H1 (cell line): ENCODE measurements around the gene ADGRV1. TPM values are rescaled to one million over a fixed set of nuclear protein-coding genes. Genes with fewer than 3 reads are reported as not detected.

Experiments used
- CTCF ChIA-PET: fragments of 300-600 bp; sonication (Branson Sonifier 250); formaldehyde crosslinking; loops from one replicate; lab custom pipeline; 2021; ENCODE audit not compliant: partially characterized antibody; lab: Charles Lee
- POLR2A ChIA-PET: fragments of 300-600 bp; sonication (Branson Sonifier 250); formaldehyde crosslinking; loops from one replicate; lab custom pipeline; 2021; ENCODE audit warnings: inconsistent platforms; ENCODE audit not compliant: partially characterized antibody; lab: Charles Lee
- DNase-seq, 2 experiments: peaks; one replicate each; pipeline versions ENCODE4 v3.0.0 to v3.0.0-alpha.2; 2010 to 2022; ENCODE audit warnings: low spot score in 2 of 2, low read depth in 1 of 2, mixed read lengths in 1 of 2
- FAIRE-seq: peaks from 2 replicates; lab custom pipeline; 2011; peaks lifted over from hg19 to GRCh38; lab: Jason Lieb, UNC
- H2AFZ ChIP-seq: 2 replicates; pipeline ENCODE4 v1.8.1; 2012; ENCODE audit warnings: low read length, inconsistent platforms
- H2AK5ac ChIP-seq: 2 replicates; pipeline ENCODE4 v1.6.1; 2013; ENCODE audit warnings: low read depth, low read length
- H2BK120ac ChIP-seq: replicated peaks from 2 replicates; pipeline ENCODE3; 2013; ENCODE audit warnings: low read depth, low read length, inconsistent platforms
- H2BK12ac ChIP-seq: 2 replicates; pipeline ENCODE4 v1.6.1; 2013; ENCODE audit warnings: low read depth, low read length
- H2BK15ac ChIP-seq: 2 replicates; pipeline ENCODE4 v1.6.1; 2013; ENCODE audit warnings: low read length
- H2BK20ac ChIP-seq: 2 replicates; pipeline ENCODE4 v1.6.1; 2013; ENCODE audit warnings: low read length
- H2BK5ac ChIP-seq: 2 replicates; pipeline ENCODE4 v1.6.1; 2013; ENCODE audit warnings: low read depth, low read length
- H3K14ac ChIP-seq: 2 replicates; pipeline ENCODE4 v1.6.1; 2013; ENCODE audit warnings: inconsistent platforms; ENCODE audit not compliant: insufficient read length
- H3K18ac ChIP-seq: 2 replicates; pipeline ENCODE4 v1.6.1; 2013; ENCODE audit warnings: low read length; ENCODE audit errors: extremely low read depth
- H3K23ac ChIP-seq: 2 replicates; pipeline ENCODE4 v1.6.1; 2013; ENCODE audit warnings: inconsistent platforms; ENCODE audit not compliant: insufficient read length
- H3K23me2 ChIP-seq: 2 replicates; pipeline ENCODE4 v1.6.1; 2013; ENCODE audit warnings: low read depth, low read length
- H3K27ac ChIP-seq: 2 replicates; pipeline ENCODE4 v1.6.1; 2011; ENCODE audit warnings: low read depth, low read length, inconsistent platforms
- H3K27me3 ChIP-seq, 4 experiments: replicated peaks in 1 of 4; 1 replicate in 1 of 4; 2 replicates in 3 of 4; pipeline versions ENCODE4 v1.6.1 to v1.8.1; 2011 to 2013; ENCODE audit warnings: low read length in 3 of 4, mild to moderate bottlenecking in 3 of 4, inconsistent platforms in 2 of 4, mixed read lengths in 2 of 4, moderate library complexity in 1 of 4; ENCODE audit not compliant: control insufficient read depth in 3 of 4, insufficient read depth in 3 of 4; ENCODE audit errors: extremely low read depth in 1 of 4
- H3K36me3 ChIP-seq, 4 experiments: 2 replicates each; pipeline versions ENCODE4 v1.6.1 to v1.8.1; 2011 to 2013; ENCODE audit warnings: mild to moderate bottlenecking in 4 of 4, low read length in 3 of 4, moderate library complexity in 2 of 4, control low read depth in 1 of 4, inconsistent platforms in 1 of 4; ENCODE audit not compliant: insufficient read depth in 4 of 4, control insufficient read depth in 2 of 4
- H3K4ac ChIP-seq: replicated peaks from 2 replicates; pipeline ENCODE3; 2013; ENCODE audit warnings: low read length, low read depth, mixed read lengths, inconsistent platforms; ENCODE audit not compliant: insufficient read length
- H3K4me1 ChIP-seq, 4 experiments: replicated peaks in 1 of 4; 1 replicate in 1 of 4; 2 replicates in 3 of 4; pipeline versions ENCODE4 v1.6.1 to v1.8.1; 2011 to 2013; ENCODE audit warnings: low read length in 3 of 4, inconsistent platforms in 2 of 4, mixed read lengths in 1 of 4; ENCODE audit not compliant: insufficient read depth in 4 of 4, control insufficient read depth in 3 of 4
- H3K4me2 ChIP-seq, 2 experiments: 2 replicates each; pipeline versions ENCODE4 v1.6.1 to v1.8.1; 2011 to 2013; ENCODE audit warnings: low read depth in 2 of 2, low read length in 2 of 2, control low read depth in 1 of 2, inconsistent platforms in 1 of 2, mild to moderate bottlenecking in 1 of 2; ENCODE audit not compliant: insufficient read depth in 1 of 2
- H3K4me3 ChIP-seq, 4 experiments: fragments of 200-600, 300-600 bp in 1 of 4; sonication (generic), shearing (Covaris generic), sonication (Bioruptor Twin) in 1 of 4; 2 replicates each; pipeline versions ENCODE4 v1.5.1 to v1.8.1; 2011 to 2016; ENCODE audit warnings: low read length in 4 of 4, low read depth in 3 of 4, control low read depth in 2 of 4, inconsistent platforms in 2 of 4, mild to moderate bottlenecking in 2 of 4, mixed read lengths in 1 of 4, moderate library complexity in 1 of 4; ENCODE audit not compliant: insufficient read depth in 2 of 4; ENCODE audit errors: extremely low read depth in 1 of 4
- H3K56ac ChIP-seq: replicated peaks from 2 replicates; pipeline ENCODE3; 2013; ENCODE audit warnings: low read depth, mild to moderate bottlenecking, mixed read lengths, low read length, inconsistent platforms; ENCODE audit not compliant: insufficient read length
- H3K79me1 ChIP-seq: 2 replicates; pipeline ENCODE4 v1.6.1; 2013; ENCODE audit warnings: low read depth, low read length, control low read depth
- H3K79me2 ChIP-seq, 2 experiments: 2 replicates each; pipeline versions ENCODE4 v1.6.1 to v1.8.1; 2012 to 2013; ENCODE audit warnings: low read length in 2 of 2, mild to moderate bottlenecking in 2 of 2, inconsistent platforms in 1 of 2; ENCODE audit not compliant: insufficient read depth in 2 of 2, control insufficient read depth in 1 of 2
- H3K9ac ChIP-seq, 4 experiments: replicated peaks in 1 of 4; 1 replicate in 1 of 4; 2 replicates in 3 of 4; pipeline versions ENCODE4 v1.6.1 to v1.8.1; 2011 to 2013; ENCODE audit warnings: low read depth in 3 of 4, low read length in 3 of 4, control low read depth in 2 of 4, mild to moderate bottlenecking in 2 of 4, moderate library complexity in 2 of 4, inconsistent platforms in 1 of 4; ENCODE audit errors: extremely low read depth in 1 of 4
- H3K9me3 ChIP-seq, 2 experiments: 2 replicates each; pipeline versions ENCODE4 v1.6.1 to v1.8.1; 2012 to 2013; ENCODE audit warnings: mild to moderate bottlenecking in 2 of 2, moderate library complexity in 2 of 2, control low read depth in 1 of 2, inconsistent platforms in 1 of 2, low read depth in 1 of 2, low read length in 1 of 2, mixed read lengths in 1 of 2; ENCODE audit not compliant: insufficient read depth in 2 of 2
- H4K20me1 ChIP-seq, 2 experiments: replicated peaks in 1 of 2; 2 replicates each; pipeline versions ENCODE3 to v1.8.1; 2011 to 2013; ENCODE audit warnings: inconsistent platforms in 2 of 2, low read length in 2 of 2, mild to moderate bottlenecking in 1 of 2; ENCODE audit not compliant: insufficient read depth in 2 of 2, control insufficient read depth in 1 of 2
- H4K5ac ChIP-seq: 2 replicates; pipeline ENCODE4 v1.6.1; 2013; ENCODE audit warnings: low read length, low read depth, mixed read lengths, inconsistent platforms; ENCODE audit not compliant: insufficient read length
- H4K8ac ChIP-seq: 2 replicates; pipeline ENCODE4 v1.8.0; 2013; ENCODE audit warnings: mild to moderate bottlenecking, moderate library complexity, low read length, inconsistent platforms; ENCODE audit not compliant: insufficient read depth; ENCODE audit errors: extremely low read depth
- H4K91ac ChIP-seq: replicated peaks from 2 replicates; pipeline ENCODE3; 2013; ENCODE audit warnings: low read length, mixed read lengths, inconsistent platforms; ENCODE audit not compliant: insufficient read length
- BRCA1 ChIP-seq: IDR thresholded peaks from 2 replicates; pipeline ENCODE4 v1.6.1; 2012; ENCODE audit warnings: low read depth, low read length, improper control_type of control experiment
- GABPA ChIP-seq: IDR thresholded peaks from 2 replicates; pipeline ENCODE4 v1.6.1; 2011; ENCODE audit warnings: mild to moderate bottlenecking, low read length, moderate library complexity, borderline replicate concordance; ENCODE audit not compliant: insufficient read depth
- JUND ChIP-seq: IDR thresholded peaks from 2 replicates; pipeline ENCODE4 v1.6.1; 2011; ENCODE audit warnings: mild to moderate bottlenecking, improper control_type of control experiment, low read length
- PHF8 ChIP-seq: fragments of 200-600 bp; sonication (generic); conservative IDR thresholded peaks from 2 replicates; pipeline ENCODE4 v1.7.1; 2012; ENCODE audit warnings: low read depth, mild to moderate bottlenecking, inconsistent platforms, low read length, moderate library complexity
- WGBS, 2 experiments: shearing (Covaris generic) in 1 of 2; methylation state at CpG; one replicate each; pipeline versions ENCODE4 v1.1.6 to v1.1.7; 2013 to 2015; ENCODE audit warnings: low lambda C conversion rate in 2 of 2, mixed read lengths in 2 of 2, inconsistent platforms in 1 of 2, low coverage in 1 of 2, missing lambda C conversion rate in 1 of 2; ENCODE audit not compliant: insufficient replicate concordance in 2 of 2, insufficient coverage in 1 of 2, insufficient read length in 1 of 2; ENCODE audit errors: extremely low coverage in 1 of 2, missing lambda C conversion rate in 1 of 2; 5-methylcytosine and 5-hydroxymethylcytosine counted together
- polyA plus RNA-seq, 7 experiments: library from polyadenylated mRNA; depleted of rRNA in 3 of 7; stranded (reverse) in 5 of 7; unstranded in 2 of 7; fragments of >200 nt in 5 of 7; fragments of 200-250 nt in 2 of 7; gene quantifications; 1 replicate in 5 of 7; 2 replicates in 1 of 7; 4 replicates in 1 of 7; pipeline versions ENCODE4 v1.2.1 to v1.2.3, GENCODE V29; 2011 to 2013; ENCODE audit warnings: missing spikeins in 2 of 7, mixed read lengths in 2 of 7
- total RNA-seq: library from RNA; stranded (reverse); fragmentation: NEBNext Ultra II Directional; extraction: Animal tissue kit (Norgen Biotek cat#: 25700); gene quantifications from 2 replicates; pipeline ENCODE4 v1.2.1, GENCODE V29; 2021

ADGRV1 gene
- total and polyA plus RNA-seq, 2 of the 8 experiments (the other 6 are each of a cell fraction or from before 2014, with no cell fraction given) = 53.1 to 62.2 TPM

- no peak overlapping the region for H2BK5ac ChIP-seq
- H3K36me3 ChIP-seq = peaks cover 0 to 22% (median 2%) of the 10 kb centered on the region in 4 experiments; a peak in 3 of 8 replicates
- H3K4me3 ChIP-seq = no peak overlapping the region
- H2AK5ac ChIP-seq = no peak overlapping the region
- H2BK12ac ChIP-seq = no peak overlapping the region
- no peak overlapping the region for H2BK20ac ChIP-seq
- peaks cover 0 to 5% (median 0%) of the 10 kb centered on the region in 4 experiments; a peak in 2 of 7 replicates for H3K4me1 ChIP-seq
- no peak overlapping the region for H3K18ac ChIP-seq
- no peak overlapping the region for H2AFZ ChIP-seq
- no peaks in the 10 kb centered on the region for H3K27me3 ChIP-seq
- H2BK120ac ChIP-seq = no peak overlapping the region
- DNase-seq = no peak
- no peak for FAIRE-seq
- no peak overlapping the region for H4K8ac ChIP-seq
- no peaks in the 10 kb centered on the region for H3K9me3 ChIP-seq
- H3K23ac ChIP-seq = no peak overlapping the region
- 87% methylated on average over 6 of the region's 6 CpGs; no CpG with 5 or more reads in 1 of the 2 experiments for WGBS, 2 experiments
- no peak overlapping the region for H4K5ac ChIP-seq
- H3K4ac ChIP-seq = no peak overlapping the region
- no peak overlapping the region for H3K56ac ChIP-seq
- H3K79me2 ChIP-seq = peaks cover 0 to 52% of the 10 kb centered on the region in 2 experiments; a peak in 2 of 4 replicates
- CTCF ChIA-PET = interaction anchor here (0.7 to 4.5 kb wide), 4 partner anchors 9 to 84 kb away, joined by 3 to 33 read pairs (median 4); no protein-coding TSS in a partner anchor
- H3K23me2 ChIP-seq = no peaks in the 10 kb centered on the region
- no peak overlapping the region for H3K9ac ChIP-seq
- H2BK15ac ChIP-seq = no peak overlapping the region
- H3K14ac ChIP-seq = no peak overlapping the region
- peaks cover 0 to 2% of the 10 kb centered on the region in 2 experiments for H4K20me1 ChIP-seq
- H3K27ac ChIP-seq = no peak overlapping the region
- no peak overlapping the region for H3K4me2 ChIP-seq
- POLR2A ChIA-PET = no interaction called here
- no peaks in the 10 kb centered on the region for H3K79me1 ChIP-seq
- no peak overlapping the region for H4K91ac ChIP-seq
- TF ChIP-seq GABPA = no peak
- TF ChIP-seq JUND = 0 out of 2 replicates have a peak, but pooled peaks have one; percentile 6
- no peak for TF ChIP-seq PHF8
- TF ChIP-seq BRCA1 = no peak
Observed at GRCh38 chr5:90613918-90614504, 55.4 kb downstream of the ADGRV1 start.
